ENCODE measurements around the gene C4B. TPM values are rescaled to one million over a fixed set of nuclear protein-coding genes. Genes with fewer than 3 reads are reported as not detected.
"Not testable (repeated sequence)": the region's sequence is repeated elsewhere in the genome, so short reads cannot be mapped to it uniquely, and the experiment has no call there.

Gene C4B
- total RNA-seq, 1 experiment from 2014 or later: 2.7 TPM

DNA sequence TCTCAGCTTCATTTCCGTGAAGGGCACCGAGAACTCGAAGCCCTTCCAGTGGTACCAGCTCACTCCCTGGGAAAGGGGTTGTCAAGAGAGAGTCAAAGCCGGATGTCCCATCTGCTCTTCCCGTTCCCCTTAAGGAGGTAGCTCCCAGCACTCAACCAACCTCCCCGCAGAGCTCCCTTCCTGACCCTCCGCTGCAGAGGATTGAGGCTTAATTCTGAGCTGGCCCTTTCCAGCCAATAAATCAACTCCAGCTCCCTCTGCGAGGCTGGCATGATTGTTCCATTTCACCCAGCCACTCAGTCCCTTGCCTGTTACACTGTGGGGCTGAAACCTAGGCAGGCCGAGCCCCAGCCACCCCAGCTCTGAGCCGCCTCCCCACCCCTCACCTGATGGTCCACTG lies 26.8 kb downstream of the C4B start:
- H4K5ac ChIP-seq (ENCODE audit: insufficient read length, low read depth, low read length); H3K4me3 Mint-ChIP-seq; H3K4me2 ChIP-seq (ENCODE audit: insufficient read depth, insufficient read length, low read length); H3K14ac ChIP-seq (ENCODE audit: insufficient read depth, low read length); H3K18ac ChIP-seq (ENCODE audit: insufficient read length, low read depth, low read length); H2BK20ac ChIP-seq (ENCODE audit: low read depth, low read length, poor library complexity, severe bottlenecking); H2BK120ac ChIP-seq (ENCODE audit: low read depth, low read length, poor library complexity, severe bottlenecking); H3K9ac ChIP-seq (ENCODE audit: extremely low read depth, insufficient read length, low read length); H3K4me1 Mint-ChIP-seq; H3K79me1 ChIP-seq (ENCODE audit: insufficient read depth, low read depth, low read length, poor library complexity, severe bottlenecking); H3K4ac ChIP-seq (ENCODE audit: low read depth, low read length); H3K79me2 ChIP-seq (ENCODE audit: insufficient read depth, low read length); H3K9me3 Mint-ChIP-seq; H4K8ac ChIP-seq (replicated peaks; ENCODE audit: insufficient read length, low read depth, low read length); H2AK5ac ChIP-seq (ENCODE audit: insufficient read length, low read length); H4K20me1 ChIP-seq (ENCODE audit: control insufficient read depth, insufficient read depth, insufficient read length); H3K27me3 ChIP-seq (ENCODE audit: insufficient read depth, low read length); H3T11ph ChIP-seq (ENCODE audit: low read length); H3K4me1 ChIP-seq (ENCODE audit: insufficient read depth, low read length); H3K9me3 ChIP-seq (ENCODE audit: control insufficient read depth, low read depth, low read length); H3K56ac ChIP-seq (ENCODE audit: insufficient read length, low read depth, low read length); H3K23ac ChIP-seq (ENCODE audit: insufficient read length, low read depth, low read length); H4K91ac ChIP-seq (ENCODE audit: insufficient read length, low read depth, low read length); H2BK15ac ChIP-seq (ENCODE audit: low read depth, low read length); H3K27ac Mint-ChIP-seq; H2BK12ac ChIP-seq (ENCODE audit: insufficient read length, low read depth, low read length); H2AFZ ChIP-seq (ENCODE audit: low read length); H3K27ac ChIP-seq (ENCODE audit: insufficient read length, low read depth, low read length); H2BK5ac ChIP-seq (ENCODE audit: insufficient read length, low read length); H3K23me2 ChIP-seq (ENCODE audit: insufficient read length, low read depth, low read length, poor library complexity, severe bottlenecking); H3K27me3 Mint-ChIP-seq (ENCODE audit: low read depth); H3K36me3 Mint-ChIP-seq (ENCODE audit: insufficient read depth in 1 of 3, low read depth in 3 of 3): not testable (repeated sequence)
- WGBS (ENCODE audit: extremely low coverage, insufficient read length, low lambda C conversion rate): no CpG with 5 or more reads among the region's 10 CpGs
- DNase-seq: peak; percentile 15

DNA sequence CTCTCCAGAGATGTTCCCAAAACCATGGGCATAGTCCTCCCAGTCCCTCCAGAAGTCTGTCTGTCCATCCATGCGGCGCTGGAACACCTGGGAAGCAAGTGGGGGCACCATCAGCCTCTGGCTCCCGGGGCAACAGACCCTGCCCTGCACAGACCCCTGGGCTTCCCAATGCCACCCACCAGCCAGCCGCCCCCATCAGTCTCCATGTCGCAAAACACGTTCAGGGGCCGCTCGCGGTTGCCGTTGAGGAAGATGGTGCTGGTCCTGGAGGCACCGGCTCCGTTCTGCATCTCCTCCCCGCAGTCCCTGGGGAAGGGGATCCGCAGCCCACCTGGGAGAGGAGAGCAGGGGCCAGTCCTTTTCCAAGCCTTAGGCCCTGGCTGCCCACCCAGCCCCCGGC lies 27.7 kb downstream of the C4B start:
- not testable (repeated sequence) for H3K4me3 Mint-ChIP-seq

More for the DNA sequence above, 27.7 kb downstream of the C4B start:
- not testable (repeated sequence) for H3K4me1 ChIP-seq (ENCODE audit: insufficient read depth, low read length); H4K20me1 ChIP-seq (ENCODE audit: control insufficient read depth, insufficient read depth, insufficient read length); H2AK5ac ChIP-seq (ENCODE audit: insufficient read length, low read length); H2AFZ ChIP-seq (ENCODE audit: low read length); H2BK12ac ChIP-seq (ENCODE audit: insufficient read length, low read depth, low read length); H3K79me2 ChIP-seq (ENCODE audit: insufficient read depth, low read length); H4K5ac ChIP-seq (ENCODE audit: insufficient read length, low read depth, low read length); H4K8ac ChIP-seq (replicated peaks; ENCODE audit: insufficient read length, low read depth, low read length); H3K4me1 Mint-ChIP-seq; H2BK120ac ChIP-seq (ENCODE audit: low read depth, low read length, poor library complexity, severe bottlenecking); H3K4ac ChIP-seq (ENCODE audit: low read depth, low read length); H3K9me3 ChIP-seq (ENCODE audit: control insufficient read depth, low read depth, low read length); DNase-seq; H3K23ac ChIP-seq (ENCODE audit: insufficient read length, low read depth, low read length); H3K36me3 Mint-ChIP-seq (ENCODE audit: insufficient read depth in 1 of 3, low read depth in 3 of 3); H4K91ac ChIP-seq (ENCODE audit: insufficient read length, low read depth, low read length); H3K4me2 ChIP-seq (ENCODE audit: insufficient read depth, insufficient read length, low read length); H3K79me1 ChIP-seq (ENCODE audit: insufficient read depth, low read depth, low read length, poor library complexity, severe bottlenecking); H3K27ac ChIP-seq (ENCODE audit: insufficient read length, low read depth, low read length); H3K27me3 ChIP-seq (ENCODE audit: insufficient read depth, low read length); H3K56ac ChIP-seq (ENCODE audit: insufficient read length, low read depth, low read length); H3K23me2 ChIP-seq (ENCODE audit: insufficient read length, low read depth, low read length, poor library complexity, severe bottlenecking); H3K9me3 Mint-ChIP-seq; H3T11ph ChIP-seq (ENCODE audit: low read length); H2BK5ac ChIP-seq (ENCODE audit: insufficient read length, low read length); H3K27me3 Mint-ChIP-seq (ENCODE audit: low read depth); H3K18ac ChIP-seq (ENCODE audit: insufficient read length, low read depth, low read length); H3K9ac ChIP-seq (ENCODE audit: extremely low read depth, insufficient read length, low read length); H3K14ac ChIP-seq (ENCODE audit: insufficient read depth, low read length); H2BK20ac ChIP-seq (ENCODE audit: low read depth, low read length, poor library complexity, severe bottlenecking); H3K27ac Mint-ChIP-seq; H2BK15ac ChIP-seq (ENCODE audit: low read depth, low read length)
- WGBS (ENCODE audit: extremely low coverage, insufficient read length, low lambda C conversion rate): no CpG with 5 or more reads among the region's 15 CpGs
